ENCODE measurements around the gene CCDC91. TPM values are rescaled to one million over a fixed set of nuclear protein-coding genes. Genes with fewer than 3 reads are reported as not detected.

The CCDC91 gene
- total RNA-seq, 1 experiment from 2014 or later, result 15.7 TPM

GRCh38 chr12:28156362-28156761 lies 33.9 kb upstream of the CCDC91 start (continued):
- no peak for TF ChIP-seq ATF1 (CRISPR knock-in tag; IDR thresholded peaks at IDR 0.05)
- no peak for TF ChIP-seq ERG (CRISPR knock-in tag; IDR thresholded peaks at IDR 0.05)
- TF ChIP-seq PREB (CRISPR knock-in tag; IDR thresholded peaks at IDR 0.05; ENCODE audit: borderline replicate concordance), result no peak
- no peak for TF ChIP-seq ZNF671 (CRISPR knock-in tag; IDR thresholded peaks at IDR 0.05)

- ChIA-PET CTCF (no interaction called here), POLR2A (no interaction called here)
- no peak overlapping the region for H3K27ac Mint-ChIP-seq
These were observed 33.5 kb upstream of the CCDC91 start for GRCh38 chr12:28156804-28157203.

GRCh38 chr12:28158353-28158752 lies 31.9 kb upstream of the CCDC91 start:
- Mint-ChIP-seq H3K27me3 (ENCODE audit: low read depth) (no peaks in the 10 kb centered on the region), H3K9me3 (no peaks in the 10 kb centered on the region), H3K4me3 (no peak overlapping the region), H3K4me1 (peaks cover 7% of the 10 kb centered on the region; the same call in 1 of the 2 replicates), H3K27ac (no peak overlapping the region), H3K36me3 (no peaks in the 10 kb centered on the region)
- no peak for DNase-seq (ENCODE audit: low spot score)
- ATAC-seq, result no peak
- ChIA-PET POLR2A (no interaction called here), CTCF (no interaction called here)
- TF ChIP-seq ATF6 (CRISPR knock-in tag; IDR thresholded peaks at IDR 0.05), result no peak
- no peak for TF ChIP-seq ETV6 (CRISPR knock-in tag; IDR thresholded peaks at IDR 0.05)
- no peak for TF ChIP-seq TCF7 (CRISPR knock-in tag; IDR thresholded peaks at IDR 0.05; ENCODE audit: low read depth)
- no peak for TF ChIP-seq ZBTB21 (CRISPR knock-in tag; IDR thresholded peaks at IDR 0.05; ENCODE audit: borderline replicate concordance)

More at GRCh38 chr12:28156804-28157203, 33.5 kb upstream of the CCDC91 start:
- Mint-ChIP-seq H3K4me1 (peaks cover 7% of the 10 kb centered on the region; the same call in 1 of the 2 replicates), H3K9me3 (peaks cover 7% of the 10 kb centered on the region), H3K4me3 (no peak overlapping the region), H3K36me3 (no peaks in the 10 kb centered on the region), H3K27me3 (ENCODE audit: low read depth) (no peaks in the 10 kb centered on the region)
- DNase-seq (ENCODE audit: low spot score) (no peak), ATAC-seq (no peak)
- TF ChIP-seq STAT6 (CRISPR knock-in tag; conservative IDR thresholded peaks at IDR 0.05; ENCODE audit: low read depth) (no peak), ZBTB43 (CRISPR knock-in tag; IDR thresholded peaks at IDR 0.05) (no peak), ELF4 (CRISPR knock-in tag; IDR thresholded peaks at IDR 0.05; ENCODE audit: low read depth) (no peak), HMGXB4 (CRISPR knock-in tag; IDR thresholded peaks at IDR 0.05) (no peak), ATF1 (CRISPR knock-in tag; IDR thresholded peaks at IDR 0.05) (no peak), JAZF1 (CRISPR knock-in tag; IDR thresholded peaks at IDR 0.05) (no peak)
